ENCODE results near the gene JAZF1.
"Not testable (repeated sequence)": the region's sequence is repeated elsewhere in the genome, so short reads cannot be mapped to it uniquely, and the experiment has no call there.

The JAZF1 gene

GRCh38 chr7:28042721-28043120 is 137.9 kb downstream of the JAZF1 start:
- DNase-seq (ENCODE audit: low read depth in 2 of 2), result no peak

- DNase-seq (ENCODE audit: low read depth in 2 of 2), result no peak
Measured at GRCh38 chr7:28041508-28042314, 138.9 kb downstream of the JAZF1 start.

GRCh38 chr7:28038175-28038797 is 142.3 kb downstream of the JAZF1 start:
- no peak for DNase-seq (ENCODE audit: low read depth in 2 of 2)

- DNase-seq (ENCODE audit: low read depth in 2 of 2), result no peak
Measured at GRCh38 chr7:28037220-28038010, 143.2 kb downstream of the JAZF1 start.

GRCh38 chr7:28036696-28037095 is 143.9 kb downstream of the JAZF1 start:
- no peak for DNase-seq (ENCODE audit: low read depth in 2 of 2)

DNA sequence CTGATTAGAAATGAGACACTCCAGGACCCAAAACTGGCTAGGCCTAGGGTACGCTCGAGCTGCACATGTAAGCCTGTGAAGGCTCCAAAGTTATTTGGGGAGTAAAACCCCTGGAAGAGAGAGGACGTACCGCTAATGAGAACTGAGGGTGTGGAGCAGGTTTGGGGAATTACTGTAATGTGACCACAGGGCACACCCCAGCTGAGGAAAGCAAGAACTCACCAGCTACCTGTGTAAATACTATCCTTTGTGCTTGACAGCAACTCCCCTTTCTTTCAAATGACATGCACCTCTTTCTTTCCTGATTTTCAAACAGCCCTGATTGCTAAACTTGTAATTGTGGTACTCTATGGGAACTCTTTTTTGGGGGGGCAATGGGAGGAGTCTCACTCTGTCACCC is 147.2 kb downstream of the JAZF1 start:
- DNase-seq (ENCODE audit: low read depth in 2 of 2), result no peak

- DNase-seq (ENCODE audit: low read depth in 2 of 2), result no peak
Measured at GRCh38 chr7:28032738-28033380, 147.7 kb downstream of the JAZF1 start.

- no peak for DNase-seq (ENCODE audit: low read depth in 2 of 2)
Measured at GRCh38 chr7:28029051-28029450, 151.5 kb downstream of the JAZF1 start.

DNA sequence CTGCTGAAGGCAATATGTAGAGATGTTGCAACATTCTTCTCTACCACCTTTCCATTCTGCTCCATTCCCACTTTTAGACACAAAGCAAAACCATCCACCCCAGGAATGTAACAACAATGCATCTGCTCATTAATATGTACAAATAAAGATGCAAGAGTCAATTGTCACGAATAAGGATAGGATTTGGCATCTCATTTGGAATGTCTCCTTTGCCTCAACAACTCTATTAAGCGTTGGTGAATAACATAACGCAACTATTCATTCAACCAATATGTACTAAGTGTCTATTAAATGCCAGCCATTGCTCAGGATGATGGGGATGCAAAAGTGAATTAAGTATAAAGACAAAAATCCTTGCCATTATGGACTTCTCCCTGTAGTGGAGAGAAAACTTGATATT is 152.1 kb downstream of the JAZF1 start:
- DNase-seq (ENCODE audit: low read depth in 2 of 2), result no peak

DNA sequence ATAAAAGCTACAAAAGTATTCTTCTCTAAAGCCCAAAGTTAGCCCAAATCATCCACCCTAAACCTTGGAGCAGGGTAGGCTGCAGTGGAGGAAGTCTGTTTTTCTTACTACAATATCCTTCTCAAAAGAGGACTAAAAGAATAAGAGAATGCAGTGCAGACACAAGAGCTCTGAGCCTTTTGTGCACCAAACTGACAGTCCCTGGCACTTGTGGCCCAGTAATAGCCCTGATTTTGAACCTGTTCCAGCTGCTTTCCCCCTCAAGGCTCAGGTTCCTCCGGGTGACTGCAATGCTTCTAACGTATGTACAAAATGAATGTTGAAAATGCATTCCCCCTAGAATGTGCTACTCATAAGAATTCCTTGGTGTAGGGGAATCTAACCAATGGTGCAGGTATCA is 154.4 kb downstream of the JAZF1 start:
- DNase-seq (ENCODE audit: low read depth in 2 of 2), result no peak

DNA sequence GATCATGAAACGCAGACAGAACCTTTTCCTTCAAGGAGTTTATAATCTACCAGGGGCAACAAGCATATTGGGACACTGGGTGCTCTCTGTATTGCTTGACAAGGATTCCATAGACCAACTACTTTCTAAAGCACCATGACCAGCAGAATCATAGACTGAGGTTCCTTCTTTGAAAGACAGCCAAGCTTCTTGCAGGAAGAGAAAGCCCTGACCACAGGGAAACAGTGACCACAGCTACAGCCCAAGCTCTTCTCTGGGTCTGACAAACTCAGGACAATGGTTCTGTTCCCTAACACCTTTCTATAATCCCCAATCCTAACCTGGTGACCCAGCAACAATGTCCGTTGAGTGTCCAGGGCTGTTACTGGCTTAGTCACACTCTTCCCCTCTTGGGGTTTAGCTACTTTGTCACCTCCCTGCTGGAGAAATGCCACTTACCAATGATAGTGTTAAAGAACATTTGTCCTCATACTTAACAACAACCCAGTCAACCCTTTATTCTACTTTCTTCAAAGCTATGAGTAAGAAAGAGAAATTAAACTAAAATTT is 155.7 kb downstream of the JAZF1 start:
- no peak for DNase-seq (ENCODE audit: low read depth in 2 of 2)

DNA sequence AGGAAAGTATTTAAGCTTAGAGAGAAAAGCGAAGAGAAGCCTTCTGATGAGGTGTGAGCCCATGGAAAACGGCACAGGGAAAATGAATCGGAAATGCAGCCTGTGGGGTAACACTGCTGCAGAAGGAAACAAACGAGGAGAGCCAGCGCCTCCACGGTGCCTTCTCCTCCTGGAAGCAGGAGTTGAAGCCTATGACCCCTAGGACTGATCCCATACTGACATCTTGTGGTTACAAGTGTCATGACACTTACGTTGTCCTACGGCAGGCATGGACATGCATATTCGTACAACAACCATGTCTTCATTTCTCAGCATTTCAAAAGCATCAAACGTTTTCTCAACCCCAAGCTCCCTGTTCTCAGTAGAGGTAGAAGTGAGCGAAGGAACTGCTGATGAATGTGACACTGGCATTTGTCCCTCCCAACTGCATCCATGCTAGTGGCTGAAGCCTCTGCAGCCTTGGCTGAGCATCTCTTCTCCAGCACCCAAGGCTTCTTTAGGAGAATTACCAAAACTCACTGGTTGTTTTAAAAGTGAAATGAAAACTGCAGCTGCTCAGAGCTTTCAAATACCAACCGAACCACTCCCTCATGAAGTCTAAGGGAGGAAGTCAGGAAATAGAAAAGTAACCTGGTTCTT is 160.2 kb downstream of the JAZF1 start:
- DNase-seq (ENCODE audit: low read depth in 2 of 2), result no peak

- no peak for DNase-seq (ENCODE audit: low read depth in 2 of 2)
Measured at GRCh38 chr7:28018856-28019465, 161.6 kb downstream of the JAZF1 start.

DNA sequence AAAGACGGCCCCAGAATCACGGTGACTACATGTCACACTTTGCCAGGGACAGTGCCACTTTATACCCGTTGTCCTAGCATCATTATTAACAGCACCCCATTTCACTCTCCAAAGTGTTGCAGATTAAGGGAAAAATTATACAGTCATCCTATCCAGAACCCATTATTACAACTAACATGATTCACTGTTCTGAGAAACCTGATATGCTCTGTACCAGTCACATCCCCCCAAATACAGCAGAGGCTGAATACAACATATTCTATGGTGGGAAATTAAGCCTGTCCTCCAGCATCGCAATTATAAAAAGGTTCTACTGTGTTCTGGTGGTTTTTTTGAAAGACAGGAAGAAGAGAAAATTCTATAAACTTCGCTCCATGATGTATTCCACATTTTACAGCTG is 162.1 kb downstream of the JAZF1 start:
- no peak for DNase-seq (ENCODE audit: low read depth in 2 of 2)

- no peak for DNase-seq (ENCODE audit: low read depth in 2 of 2)
Measured at GRCh38 chr7:28018020-28018419, 162.6 kb downstream of the JAZF1 start.

GRCh38 chr7:28017372-28017771 is 163.2 kb downstream of the JAZF1 start:
- DNase-seq (ENCODE audit: low read depth in 2 of 2), result no peak

- DNase-seq (ENCODE audit: low read depth in 2 of 2), result no peak
Measured at GRCh38 chr7:28016297-28016696, 164.3 kb downstream of the JAZF1 start.

DNA sequence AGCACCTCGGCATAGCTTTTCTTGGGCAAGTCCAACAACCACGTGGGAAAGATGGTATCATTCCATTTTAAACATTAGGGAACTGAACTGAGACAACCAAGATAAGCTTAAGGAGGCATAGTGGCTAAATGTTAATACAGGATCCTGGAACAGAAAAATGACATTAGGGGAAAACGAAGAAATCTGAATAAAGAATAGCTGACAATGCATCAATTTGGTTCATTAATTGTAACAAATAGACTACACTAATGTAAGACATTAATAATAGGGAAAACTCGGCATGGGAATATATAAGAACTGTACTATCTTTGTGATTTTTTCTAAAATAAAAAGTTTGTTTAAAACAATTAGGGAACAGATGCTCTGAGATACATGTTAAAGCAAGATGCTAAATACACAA is 165.4 kb downstream of the JAZF1 start:
- no peak for DNase-seq (ENCODE audit: low read depth in 2 of 2)

DNA sequence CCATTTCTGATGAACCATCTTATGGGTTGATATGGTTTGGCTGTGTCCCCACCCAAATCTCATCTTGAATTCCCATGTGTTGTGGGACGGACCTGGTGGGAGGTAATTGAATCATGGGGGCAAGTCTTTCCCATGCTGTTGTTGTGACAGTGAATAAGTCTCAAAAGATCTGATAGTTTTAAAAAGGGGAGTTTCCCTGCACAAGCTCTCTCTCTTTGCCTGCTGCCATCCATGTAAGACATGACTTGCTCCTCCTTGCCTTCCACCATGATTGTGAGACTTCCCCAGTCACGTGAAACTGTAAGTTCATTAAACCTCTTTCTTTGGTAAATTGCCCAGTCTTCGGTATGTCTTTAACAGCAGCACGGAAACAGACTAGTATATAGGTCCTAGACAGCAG is 166.3 kb downstream of the JAZF1 start:
- not testable (repeated sequence) for DNase-seq (ENCODE audit: low read depth in 2 of 2)

DNA sequence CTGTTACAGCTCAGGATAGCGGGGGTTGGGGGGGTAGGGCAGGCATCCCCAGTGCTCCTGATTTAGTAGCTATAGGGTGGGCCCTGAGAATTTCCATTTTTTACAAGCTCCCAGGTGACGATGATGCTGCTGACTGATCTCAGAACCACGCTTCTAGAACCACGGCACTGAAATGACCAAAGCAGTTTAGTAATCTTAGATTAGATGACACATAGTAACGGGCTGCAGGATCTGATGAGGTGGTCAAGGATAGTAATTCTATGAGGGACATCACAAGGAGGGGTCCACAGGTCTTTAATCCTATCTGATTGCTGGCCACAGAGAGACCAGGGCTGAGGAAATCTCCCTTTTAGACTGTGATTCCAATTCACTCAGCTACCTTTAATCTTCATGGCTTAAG is 167.2 kb downstream of the JAZF1 start:
- DNase-seq (ENCODE audit: low read depth in 2 of 2), result no peak

DNA sequence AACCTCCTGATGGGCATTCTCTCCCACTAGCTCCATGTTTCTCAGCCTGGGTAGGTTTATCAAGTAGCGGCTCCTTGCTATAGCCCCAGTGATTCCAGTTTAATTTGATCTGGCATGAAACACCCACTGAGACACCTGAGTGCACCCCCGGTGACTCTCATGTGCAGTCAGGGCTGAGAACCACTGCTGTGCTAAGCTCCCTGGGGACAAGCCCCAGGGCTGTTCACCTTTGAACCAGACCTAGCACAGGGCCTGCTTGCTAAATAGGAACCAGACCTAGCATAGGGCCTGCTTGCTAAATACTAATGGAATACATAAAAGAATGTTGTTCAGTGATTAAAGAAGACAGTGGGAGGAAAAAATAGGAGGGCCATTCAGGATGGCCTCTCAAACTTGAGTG is 167.6 kb downstream of the JAZF1 start:
- DNase-seq (ENCODE audit: low read depth in 2 of 2), result no peak

Data from stimulated activated CD8-positive, alpha-beta memory T cell treated with anti-CD3 and anti-CD28 coated beads, Interleukin-15, amount 100 ng/mL, for 4 hours (primary cell).